Panc1 (cell line): ENCODE measurements around the gene NELFB.

Experiments
- CTCF ChIP-seq: fragments of 450-650 bp; IDR thresholded peaks from 2 replicates; pipeline ENCODE4 v1.5.1; 2017; ENCODE audit warnings: mild to moderate bottlenecking
- POLR2AphosphoS5 ChIP-seq: IDR thresholded peaks from 2 replicates; pipeline ENCODE4 v1.6.1; 2012; ENCODE audit warnings: mild to moderate bottlenecking, low read depth, low read length, moderate library complexity
- SIN3A ChIP-seq: IDR thresholded peaks from 2 replicates; pipeline ENCODE4 v1.6.1; 2012; ENCODE audit warnings: low read depth, mild to moderate bottlenecking, low read length, moderate library complexity, borderline replicate concordance; ENCODE audit not compliant: insufficient read depth

GRCh38 chr9:137293482-137294090, 38.5 kb downstream of the NELFB start:
- no peak for TF ChIP-seq CTCF
- no peak for TF ChIP-seq POLR2AphosphoS5
- TF ChIP-seq SIN3A = no peak
